SK-N-MC (cell line): ENCODE results near the gene DROSHA.
"Not testable (repeated sequence)": the region's sequence is repeated elsewhere in the genome, so short reads cannot be mapped to it uniquely, and the experiment has no call there.

ENCODE experiments used
- DNase-seq: peaks from one replicate; pipeline ENCODE4 v3.0.0-alpha.2; 2011; ENCODE audit warnings: low read depth, low spot score
- H3K27ac ChIP-seq: fragments of 200-600 bp; sonication (generic); 2 replicates; pipeline ENCODE4 v1.5.1; 2016; ENCODE audit warnings: mixed run types
- H3K36me3 ChIP-seq: fragments of 200-600 bp; sonication (generic); 2 replicates; pipeline ENCODE4 v1.6.1; 2017; ENCODE audit warnings: antibody characterized with exemption, low read length, mixed read lengths; ENCODE audit not compliant: insufficient read depth
- H3K4me3 ChIP-seq: fragments of 200-600 bp; sonication (generic); 2 replicates; pipeline ENCODE4 v1.5.1; 2016
- H3K9ac ChIP-seq: fragments of 200-600 bp; sonication (generic); 2 replicates; pipeline ENCODE4 v1.8.0; 2017; ENCODE audit warnings: mixed run types, mixed read lengths; ENCODE audit not compliant: insufficient read length
- H3K9me3 ChIP-seq: fragments of 200-600 bp; sonication (generic); 2 replicates; pipeline ENCODE4 v1.6.1; 2017; ENCODE audit warnings: low read depth, mild to moderate bottlenecking, antibody characterized with exemption, low read length, moderate library complexity, mixed read lengths
- EZH2 ChIP-seq: fragments of 200-600 bp; sonication (generic); IDR thresholded peaks from one replicate; pipeline ENCODE4 v1.6.1; 2017; ENCODE audit warnings: antibody characterized with exemption
- FOXP2 ChIP-seq: optimal IDR thresholded peaks from 2 replicates; pipeline ENCODE3; 2011; ENCODE audit warnings: mild to moderate bottlenecking, moderate library complexity; ENCODE audit not compliant: insufficient read depth; ENCODE audit errors: extremely low read length, control extremely low read depth
- POLR2AphosphoS5 ChIP-seq: IDR thresholded peaks from 2 replicates; pipeline ENCODE4 v1.6.1; 2012; ENCODE audit warnings: mild to moderate bottlenecking, low read depth, low read length, borderline replicate concordance

DROSHA gene

GRCh38 chr5:31362529-31362900, 169.4 kb downstream of the DROSHA start:
- no peak for DNase-seq
- Histone ChIP-seq H3K9ac (no peak overlapping the region), H3K27ac (no peak overlapping the region), H3K4me3 (no peak overlapping the region), H3K9me3 (no peaks in the 10 kb centered on the region), H3K36me3 (no peaks in the 10 kb centered on the region)
- TF ChIP-seq EZH2: no peak

DNA sequence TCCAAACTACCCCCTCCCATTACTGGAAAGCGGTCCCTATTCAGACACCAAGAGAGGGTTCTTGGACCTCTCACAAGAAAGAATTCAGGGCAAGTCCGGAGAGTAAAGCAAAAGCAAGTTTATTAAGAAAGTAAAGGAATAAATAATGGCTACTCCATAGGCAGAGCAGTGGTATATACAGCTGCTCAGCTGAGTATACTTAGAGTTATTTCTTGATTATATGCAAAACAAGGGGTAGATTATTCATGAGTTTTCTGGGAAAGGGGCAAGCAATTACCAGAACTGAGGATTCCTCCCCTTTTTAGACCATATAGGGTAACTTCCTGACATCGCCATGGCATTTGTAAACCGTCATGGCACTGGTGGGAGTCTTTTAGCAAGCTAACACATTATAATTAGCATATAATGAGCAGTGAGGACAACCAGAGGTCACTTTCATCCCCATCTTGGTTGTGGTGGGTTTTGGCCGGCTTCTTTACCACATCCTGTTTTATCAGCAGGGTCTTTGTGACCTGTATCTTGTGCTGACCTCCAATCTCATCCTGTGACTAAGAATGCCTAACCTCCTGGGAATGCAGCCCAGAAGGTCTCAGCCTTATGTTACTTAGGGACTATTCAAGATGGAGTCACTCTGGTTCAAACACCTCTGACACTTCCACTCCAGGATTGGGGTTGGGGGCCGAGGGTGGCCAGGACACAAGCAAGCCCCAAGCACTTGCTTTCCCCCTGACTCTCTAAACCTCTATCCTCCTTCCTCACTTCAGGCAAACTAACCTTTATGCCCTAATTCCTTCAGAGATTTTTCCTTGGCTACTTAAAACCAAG, 170.0 kb downstream of the DROSHA start:
- H3K4me3 ChIP-seq, DNase-seq, H3K27ac ChIP-seq, H3K36me3 ChIP-seq, H3K9me3 ChIP-seq, H3K9ac ChIP-seq: not testable (repeated sequence)

DNA sequence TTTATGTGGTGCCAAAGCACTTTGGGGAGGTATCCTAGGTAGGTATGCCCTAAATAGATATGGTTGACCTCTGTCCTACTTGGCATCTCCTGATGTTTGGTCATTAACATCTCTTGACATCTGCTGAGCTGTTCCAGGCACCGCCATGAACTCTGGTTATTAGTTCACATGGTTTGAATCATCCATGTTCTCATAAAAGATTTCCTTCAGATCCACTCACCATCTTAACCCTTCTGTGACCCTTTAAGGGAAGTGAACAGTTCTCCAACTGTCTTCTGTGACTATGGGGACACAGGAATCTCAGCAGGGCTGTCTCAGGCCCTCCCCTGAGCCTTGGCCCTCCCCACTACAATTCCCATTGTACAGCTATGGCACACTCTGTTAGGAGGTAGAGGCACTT, 170.7 kb downstream of the DROSHA start:
- no peak for DNase-seq
- Histone ChIP-seq H3K4me3 (no peak overlapping the region), H3K27ac (no peak overlapping the region), H3K36me3 (no peaks in the 10 kb centered on the region), H3K9ac (no peak overlapping the region), H3K9me3 (no peaks in the 10 kb centered on the region)
- TF ChIP-seq POLR2AphosphoS5 (no peak), FOXP2 (no peak), EZH2 (no peak)

DNA sequence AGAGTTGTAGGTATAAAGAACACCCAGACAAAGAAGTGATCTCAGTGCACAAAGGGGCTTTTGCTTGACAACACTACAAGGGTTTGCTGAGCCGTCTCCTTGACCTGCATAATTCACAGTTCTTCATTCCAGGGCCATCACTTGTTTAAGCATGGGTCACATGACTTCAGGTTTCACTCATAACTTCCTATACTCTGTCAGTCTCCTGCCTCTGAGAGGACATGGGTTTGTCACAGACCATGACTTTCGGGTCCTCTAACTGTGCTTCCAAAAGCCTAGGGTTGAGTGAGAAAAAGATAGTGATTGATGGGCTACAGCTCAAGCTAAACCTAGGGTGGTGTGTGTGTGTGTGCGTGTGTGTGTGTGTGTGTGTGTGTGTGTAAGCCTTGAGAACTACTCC, 172.1 kb downstream of the DROSHA start:
- Histone ChIP-seq H3K36me3 (no peaks in the 10 kb centered on the region), H3K27ac (no peak overlapping the region), H3K4me3 (no peak overlapping the region), H3K9me3 (no peaks in the 10 kb centered on the region), H3K9ac (no peak overlapping the region)
- TF ChIP-seq EZH2: no peak
- no peak for TF ChIP-seq FOXP2
- no peak for TF ChIP-seq POLR2AphosphoS5
- no peak for DNase-seq

GRCh38 chr5:31357038-31357437, 174.9 kb downstream of the DROSHA start:
- H3K36me3 ChIP-seq: no peaks in the 10 kb centered on the region
- TF ChIP-seq FOXP2: no peak
- TF ChIP-seq POLR2AphosphoS5: no peak
- no peak for TF ChIP-seq EZH2
- H3K27ac ChIP-seq: no peak overlapping the region
- no peaks in the 10 kb centered on the region for H3K9me3 ChIP-seq
- no peak overlapping the region for H3K9ac ChIP-seq
- H3K4me3 ChIP-seq: no peak overlapping the region
- no peak for DNase-seq

DNA sequence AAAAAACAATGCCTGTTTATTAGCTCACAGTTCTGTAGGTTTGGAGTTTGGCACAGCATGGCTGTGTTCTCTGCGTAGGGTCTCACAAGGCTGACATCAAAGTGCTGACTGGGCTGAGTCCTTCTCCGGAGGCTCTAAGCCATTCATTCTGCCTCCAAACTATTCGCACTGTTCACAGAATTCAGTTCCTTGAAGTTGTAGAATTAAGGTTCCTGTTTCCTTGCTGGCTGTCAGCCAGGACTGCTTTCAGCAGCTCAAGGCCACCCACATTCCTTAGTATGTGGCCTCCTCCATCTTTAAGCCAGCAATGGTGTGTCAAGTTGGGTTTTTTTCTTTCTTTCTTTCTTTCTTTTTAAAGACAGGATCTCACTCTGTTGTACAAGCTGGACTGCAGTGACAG, 176.6 kb downstream of the DROSHA start:
- H3K9ac ChIP-seq: no peak overlapping the region
- H3K27ac ChIP-seq: no peak overlapping the region
- TF ChIP-seq EZH2 (no peak), FOXP2 (no peak), POLR2AphosphoS5 (no peak)
- H3K4me3 ChIP-seq: no peak overlapping the region
- no peaks in the 10 kb centered on the region for H3K9me3 ChIP-seq
- DNase-seq: no peak
- no peaks in the 10 kb centered on the region for H3K36me3 ChIP-seq
